ENCODE results near the gene DTHD1. TPM values are rescaled to one million over a fixed set of nuclear protein-coding genes. Genes with fewer than 3 reads are reported as not detected.

The DTHD1 gene
- total RNA-seq, 4 donors from 2014 or later: 0.20 to 0.60 (median 0.42) TPM; not detected in 1

GRCh38 chr4:36363024-36363423 lies 81.6 kb downstream of the DTHD1 start:
- WGBS, 2 donors: 58 to 70% methylated on average over 2 of the region's 2 CpGs
- no peak for DNase-seq (ENCODE audit: low spot score in 2 of 2)

GRCh38 chr4:36374836-36375511 lies 93.6 kb downstream of the DTHD1 start:
- Histone ChIP-seq H3K36me3 (no peaks in the 10 kb centered on the region), H3K4me1 (no peaks in the 10 kb centered on the region), H3K27me3 (no peaks in the 10 kb centered on the region), H3K27ac (no peak overlapping the region), H3K9me3 (peaks cover 0 to 31% (median 7%) of the 10 kb centered on the region in 4 donors), H3K4me3 (no peak overlapping the region)
- TF ChIP-seq EP300 (IDR thresholded peaks at IDR 0.05) (no peak), CTCF (IDR thresholded peaks at IDR 0.05) (no peak), POLR2A (IDR thresholded peaks at IDR 0.05) (no peak)
- DNase-seq (ENCODE audit: low spot score in 2 of 2): no peak
- WGBS, 2 donors: 94 to 98% methylated on average over 28 to 36 of the region's 40 CpGs

More at GRCh38 chr4:36363024-36363423, 81.6 kb downstream of the DTHD1 start:
- no peaks in the 10 kb centered on the region for H3K4me1 ChIP-seq
- no peak overlapping the region for H3K27ac ChIP-seq
- no peak overlapping the region for H3K4me3 ChIP-seq
- no peaks in the 10 kb centered on the region for H3K27me3 ChIP-seq
- no peak for TF ChIP-seq CTCF (IDR thresholded peaks at IDR 0.05)
- TF ChIP-seq POLR2A (IDR thresholded peaks at IDR 0.05): no peak
- TF ChIP-seq EP300 (IDR thresholded peaks at IDR 0.05): no peak
- no peaks in the 10 kb centered on the region for H3K9me3 ChIP-seq
- H3K36me3 ChIP-seq: no peaks in the 10 kb centered on the region

- Histone ChIP-seq H3K9me3 (no peaks in the 10 kb centered on the region), H3K4me3 (no peak overlapping the region), H3K4me1 (peaks cover 0 to 5% (median 0%) of the 10 kb centered on the region in 4 donors), H3K36me3 (no peaks in the 10 kb centered on the region), H3K27me3 (no peaks in the 10 kb centered on the region), H3K27ac (peak overlapping the region in 1 of 4 donors; percentile 29)
- 53 to 58% methylated on average over 5 of the region's 5 CpGs for WGBS, 2 donors
- DNase-seq (ENCODE audit: low spot score in 2 of 2): peak in 1 of 2 donors; percentile 7
- TF ChIP-seq CTCF (IDR thresholded peaks at IDR 0.05): no peak
- TF ChIP-seq POLR2A (IDR thresholded peaks at IDR 0.05): no peak
- TF ChIP-seq EP300 (IDR thresholded peaks at IDR 0.05): peak in 1 of 2 donors; percentile 49
These were observed 104.6 kb downstream of the DTHD1 start for GRCh38 chr4:36385951-36386571.

- Histone ChIP-seq H3K27ac (no peak overlapping the region), H3K27me3 (no peaks in the 10 kb centered on the region)
These were observed 105.3 kb downstream of the DTHD1 start for GRCh38 chr4:36386691-36387090.

More at GRCh38 chr4:36386691-36387090, 105.3 kb downstream of the DTHD1 start:
- peaks cover 0 to 5% (median 0%) of the 10 kb centered on the region in 4 donors for H3K4me1 ChIP-seq
- H3K9me3 ChIP-seq: no peaks in the 10 kb centered on the region
- TF ChIP-seq CTCF (IDR thresholded peaks at IDR 0.05) (no peak), EP300 (IDR thresholded peaks at IDR 0.05) (no peak), POLR2A (IDR thresholded peaks at IDR 0.05) (no peak)
- H3K36me3 ChIP-seq: no peaks in the 10 kb centered on the region
- no peak overlapping the region for H3K4me3 ChIP-seq
- no peak for DNase-seq (ENCODE audit: low spot score in 2 of 2)
